Sigmoid colon (tissue), 3 donors: ENCODE data around the gene RASA2.

Experiments
- POLR2A ChIP-seq, 2 donors: fragments of 450-650 bp; IDR thresholded peaks; one replicate each; pipeline ENCODE4 v1.6.1; 2016; ENCODE audit warnings: antibody characterized with exemption in 2 of 2, mild to moderate bottlenecking in 2 of 2, moderate library complexity in 2 of 2
- TF ChIP-seq, protein P1 (sequence below), 4 experiments: fragments of 450-650 bp in 3 of 4; fragments of 200-600 bp in 1 of 4; IDR thresholded peaks; one replicate each; pipeline ENCODE4 v1.5.1; 2016 to 2019; ENCODE audit warnings: antibody characterized with exemption in 4 of 4, mild to moderate bottlenecking in 3 of 4, moderate library complexity in 2 of 4

- TF ChIP-seq, protein P1, sequence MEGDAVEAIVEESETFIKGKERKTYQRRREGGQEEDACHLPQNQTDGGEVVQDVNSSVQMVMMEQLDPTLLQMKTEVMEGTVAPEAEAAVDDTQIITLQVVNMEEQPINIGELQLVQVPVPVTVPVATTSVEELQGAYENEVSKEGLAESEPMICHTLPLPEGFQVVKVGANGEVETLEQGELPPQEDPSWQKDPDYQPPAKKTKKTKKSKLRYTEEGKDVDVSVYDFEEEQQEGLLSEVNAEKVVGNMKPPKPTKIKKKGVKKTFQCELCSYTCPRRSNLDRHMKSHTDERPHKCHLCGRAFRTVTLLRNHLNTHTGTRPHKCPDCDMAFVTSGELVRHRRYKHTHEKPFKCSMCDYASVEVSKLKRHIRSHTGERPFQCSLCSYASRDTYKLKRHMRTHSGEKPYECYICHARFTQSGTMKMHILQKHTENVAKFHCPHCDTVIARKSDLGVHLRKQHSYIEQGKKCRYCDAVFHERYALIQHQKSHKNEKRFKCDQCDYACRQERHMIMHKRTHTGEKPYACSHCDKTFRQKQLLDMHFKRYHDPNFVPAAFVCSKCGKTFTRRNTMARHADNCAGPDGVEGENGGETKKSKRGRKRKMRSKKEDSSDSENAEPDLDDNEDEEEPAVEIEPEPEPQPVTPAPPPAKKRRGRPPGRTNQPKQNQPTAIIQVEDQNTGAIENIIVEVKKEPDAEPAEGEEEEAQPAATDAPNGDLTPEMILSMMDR (IDR thresholded peaks at IDR 0.05) = no peak
- TF ChIP-seq POLR2A (IDR thresholded peaks at IDR 0.05) = no peak
Observed at GRCh38 chr3:141618938-141619337, 132.1 kb downstream of the RASA2 start.
